ENCODE results near the gene G3BP2. TPM values are rescaled to one million over a fixed set of nuclear protein-coding genes. Genes with fewer than 3 reads are reported as not detected.

The G3BP2 gene
- total RNA-seq, 1 experiment from 2014 or later: 187 TPM

DNA sequence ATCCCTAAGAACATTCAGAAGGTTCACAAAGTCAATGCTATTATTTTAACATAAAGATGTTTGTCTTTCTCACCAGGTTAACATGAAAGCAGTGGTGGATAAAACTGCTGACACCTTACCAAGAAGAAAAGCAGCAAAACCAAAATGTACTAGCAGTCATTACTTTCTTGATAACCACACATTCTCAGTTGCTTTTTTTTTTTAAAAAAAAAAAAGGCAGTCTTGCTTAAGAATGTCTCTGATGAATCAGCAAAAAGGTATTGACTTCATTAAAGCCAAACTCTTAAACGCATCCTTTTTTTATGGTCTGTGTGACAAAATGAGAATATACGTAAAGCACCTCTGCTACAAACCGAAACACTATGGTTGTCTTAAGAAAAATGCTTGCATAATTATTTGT lies 74.8 kb downstream of the G3BP2 start:
- Histone ChIP-seq H3K36me3 (ENCODE audit: control insufficient read depth, insufficient read depth, low read length) (no peaks in the 10 kb centered on the region), H3K9me3 (no peaks in the 10 kb centered on the region), H3K4me3 (ENCODE audit: low read depth, low read length) (no peak overlapping the region), H3K4me1 (no peaks in the 10 kb centered on the region), H3K27me3 (replicated peaks; ENCODE audit: control insufficient read depth, insufficient read depth, low read length) (no peaks in the 10 kb centered on the region)
- CTCF ChIA-PET: no interaction called here
- no peak overlapping the region for H3K27ac Mint-ChIP-seq (ENCODE audit: unreplicated experiment)
- H3K27me3 Mint-ChIP-seq (ENCODE audit: insufficient read depth, unreplicated experiment): no peaks in the 10 kb centered on the region
- no peaks in the 10 kb centered on the region for H3K36me3 Mint-ChIP-seq (ENCODE audit: insufficient read depth, unreplicated experiment)
- intact Hi-C loops (cut with micrococcal nuclease; ENCODE audit: unreplicated experiment): no loop called here
- no peak for TF ChIP-seq CTCF (IDR thresholded peaks at IDR 0.05; ENCODE audit: insufficient read depth in 1 of 2, low read depth in 1 of 2, low read length in 1 of 2, severe bottlenecking in 1 of 2, unreplicated experiment in 1 of 2)
- BruUV-seq (replicated peaks): no TSS peak
- no peak overlapping the region for H3K4me3 Mint-ChIP-seq (ENCODE audit: unreplicated experiment)
- POLR2A ChIA-PET: no interaction called here
- H3K4me1 Mint-ChIP-seq (ENCODE audit: low read depth, unreplicated experiment): no peaks in the 10 kb centered on the region
- DNase-seq: no peak
- no peaks in the 10 kb centered on the region for H3K9me3 Mint-ChIP-seq (ENCODE audit: unreplicated experiment)

- intact Hi-C loops (cut with micrococcal nuclease; ENCODE audit: unreplicated experiment): no loop called here
- TF ChIP-seq CTCF (IDR thresholded peaks at IDR 0.05; ENCODE audit: insufficient read depth in 1 of 2, low read depth in 1 of 2, low read length in 1 of 2, severe bottlenecking in 1 of 2, unreplicated experiment in 1 of 2): no peak
- DNase-seq: no peak
- ChIA-PET POLR2A (no interaction called here), CTCF (no interaction called here)
- Histone ChIP-seq H3K36me3 (ENCODE audit: control insufficient read depth, insufficient read depth, low read length) (no peaks in the 10 kb centered on the region), H3K27me3 (replicated peaks; ENCODE audit: control insufficient read depth, insufficient read depth, low read length) (no peaks in the 10 kb centered on the region), H3K4me3 (ENCODE audit: low read depth, low read length) (no peak overlapping the region), H3K9me3 (no peaks in the 10 kb centered on the region), H3K4me1 (no peaks in the 10 kb centered on the region)
- BruUV-seq (replicated peaks): no TSS peak
- H3K36me3 Mint-ChIP-seq (ENCODE audit: insufficient read depth, unreplicated experiment): no peaks in the 10 kb centered on the region
- H3K4me1 Mint-ChIP-seq (ENCODE audit: low read depth, unreplicated experiment): no peaks in the 10 kb centered on the region
- no peak overlapping the region for H3K4me3 Mint-ChIP-seq (ENCODE audit: unreplicated experiment)
- no peaks in the 10 kb centered on the region for H3K9me3 Mint-ChIP-seq (ENCODE audit: unreplicated experiment)
- no peak overlapping the region for H3K27ac Mint-ChIP-seq (ENCODE audit: unreplicated experiment)
- H3K27me3 Mint-ChIP-seq (ENCODE audit: insufficient read depth, unreplicated experiment): no peaks in the 10 kb centered on the region
These were observed 77.2 kb downstream of the G3BP2 start for GRCh38 chr4:75596061-75596460.

DNA sequence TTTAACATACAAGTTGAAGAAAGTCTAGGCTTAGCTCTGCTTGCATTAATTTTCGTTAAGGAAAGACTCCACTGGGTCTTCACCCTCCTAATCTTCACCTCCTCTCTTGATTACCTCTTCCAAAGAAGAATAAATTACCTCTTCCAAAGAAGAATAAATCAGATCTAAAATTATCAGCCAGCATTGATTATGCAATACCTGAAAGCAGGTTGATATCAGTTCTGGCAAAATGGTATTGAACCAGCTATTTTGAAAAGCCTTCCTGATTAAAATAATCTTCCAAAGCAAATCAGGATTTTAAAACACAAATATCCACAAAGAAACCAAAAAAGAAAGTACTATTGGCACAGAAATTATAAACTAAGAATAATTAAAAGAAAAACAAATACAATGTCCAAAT lies 79.8 kb downstream of the G3BP2 start:
- no peaks in the 10 kb centered on the region for H3K4me1 ChIP-seq
- Mint-ChIP-seq H3K4me3 (ENCODE audit: unreplicated experiment) (no peak overlapping the region), H3K36me3 (ENCODE audit: insufficient read depth, unreplicated experiment) (no peaks in the 10 kb centered on the region), H3K27ac (ENCODE audit: unreplicated experiment) (no peak overlapping the region), H3K4me1 (ENCODE audit: low read depth, unreplicated experiment) (no peaks in the 10 kb centered on the region), H3K9me3 (ENCODE audit: unreplicated experiment) (no peaks in the 10 kb centered on the region), H3K27me3 (ENCODE audit: insufficient read depth, unreplicated experiment) (no peaks in the 10 kb centered on the region)
- no peak for DNase-seq
- H3K4me3 ChIP-seq (ENCODE audit: low read depth, low read length): no peak overlapping the region
- ChIA-PET POLR2A (no interaction called here), CTCF (interaction anchor here (0.5 kb wide), 1 partner anchor 48 kb away, joined by 3 read pairs; no protein-coding TSS in a partner anchor)
- no peaks in the 10 kb centered on the region for H3K36me3 ChIP-seq (ENCODE audit: control insufficient read depth, insufficient read depth, low read length)
- TF ChIP-seq CTCF (IDR thresholded peaks at IDR 0.05; ENCODE audit: insufficient read depth in 1 of 2, low read depth in 1 of 2, low read length in 1 of 2, severe bottlenecking in 1 of 2, unreplicated experiment in 1 of 2): no peak
- BruUV-seq (replicated peaks): no TSS peak
- H3K9me3 ChIP-seq: no peaks in the 10 kb centered on the region
- intact Hi-C loops (cut with micrococcal nuclease; ENCODE audit: unreplicated experiment): no loop called here
- H3K27me3 ChIP-seq (replicated peaks; ENCODE audit: control insufficient read depth, insufficient read depth, low read length): no peaks in the 10 kb centered on the region

Other genes starting within 250 kb of the G3BP2 start
- 38.0 and 38.2 TPM in 2 replicates for gene RCHY1, start 159.0 kb downstream of the G3BP2 start, total RNA-seq (2022)
- gene THAP6, start 158.9 kb downstream of the G3BP2 start, total RNA-seq (2022): 11.8 and 12.3 TPM in 2 replicates
- gene ODAPH, start 117.3 kb downstream of the G3BP2 start, total RNA-seq (2022): not detected in 2 replicates
- gene CDKL2, start 42.9 kb downstream of the G3BP2 start, total RNA-seq (2022): 1.5 and 1.9 TPM in 2 replicates
- gene USO1, start 51.2 kb upstream of the G3BP2 start, total RNA-seq (2022): 55.4 and 59.7 TPM in 2 replicates
- gene PPEF2, start 229.0 kb upstream of the G3BP2 start, total RNA-seq (2022): not detected in 2 replicates

Measured in Caco-2 (cell line).